ENCODE data around the gene MTFR1L.

MTFR1L gene

DNA sequence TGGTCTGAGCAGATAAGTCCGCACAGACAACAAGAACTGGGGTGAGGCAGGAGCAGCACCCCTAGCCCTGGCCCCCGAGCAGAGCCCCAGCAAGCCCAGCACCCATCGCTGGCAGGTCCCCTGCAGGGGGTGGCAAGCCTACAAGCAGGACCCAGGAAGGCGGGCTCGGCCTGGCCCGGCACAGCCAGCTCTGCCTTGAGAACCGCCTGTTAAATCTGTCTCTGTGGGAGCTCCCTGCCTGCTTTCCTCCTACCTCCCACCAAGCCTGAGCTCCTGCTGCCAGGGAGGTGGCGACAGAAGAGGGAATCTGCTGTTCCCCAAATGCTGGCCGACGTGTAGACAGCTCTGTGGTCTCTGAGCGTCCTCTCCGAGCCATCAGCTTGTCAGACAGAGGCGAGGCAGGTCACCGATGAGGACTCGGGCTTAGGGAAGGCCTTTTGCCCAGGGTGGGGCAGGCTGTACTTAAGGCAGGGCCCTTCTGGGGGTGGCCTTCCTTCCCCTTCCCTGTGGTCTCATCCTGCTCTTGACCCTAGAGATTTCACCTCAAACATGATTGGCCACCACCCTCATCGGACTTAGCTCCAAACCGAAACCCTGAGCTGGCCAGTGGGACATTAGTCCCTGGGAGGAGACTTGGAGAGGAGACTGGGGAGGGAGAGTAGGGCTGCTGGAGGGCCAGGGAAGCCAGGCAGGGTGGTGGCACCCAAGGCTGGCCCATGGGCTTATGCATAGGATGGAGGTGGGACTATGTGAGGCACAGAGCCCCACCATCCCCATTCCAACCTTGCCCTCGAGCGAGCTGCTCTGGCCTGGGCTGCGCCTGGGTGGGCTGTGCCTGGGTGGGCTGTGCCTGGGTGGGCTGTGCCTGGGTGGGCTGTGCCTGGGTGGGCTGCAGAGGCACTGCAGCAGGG lies 12.0 kb upstream of the MTFR1L start:
- DNase-seq (ENCODE audit: low read depth) = no peak
- TF ChIP-seq, protein P1, sequence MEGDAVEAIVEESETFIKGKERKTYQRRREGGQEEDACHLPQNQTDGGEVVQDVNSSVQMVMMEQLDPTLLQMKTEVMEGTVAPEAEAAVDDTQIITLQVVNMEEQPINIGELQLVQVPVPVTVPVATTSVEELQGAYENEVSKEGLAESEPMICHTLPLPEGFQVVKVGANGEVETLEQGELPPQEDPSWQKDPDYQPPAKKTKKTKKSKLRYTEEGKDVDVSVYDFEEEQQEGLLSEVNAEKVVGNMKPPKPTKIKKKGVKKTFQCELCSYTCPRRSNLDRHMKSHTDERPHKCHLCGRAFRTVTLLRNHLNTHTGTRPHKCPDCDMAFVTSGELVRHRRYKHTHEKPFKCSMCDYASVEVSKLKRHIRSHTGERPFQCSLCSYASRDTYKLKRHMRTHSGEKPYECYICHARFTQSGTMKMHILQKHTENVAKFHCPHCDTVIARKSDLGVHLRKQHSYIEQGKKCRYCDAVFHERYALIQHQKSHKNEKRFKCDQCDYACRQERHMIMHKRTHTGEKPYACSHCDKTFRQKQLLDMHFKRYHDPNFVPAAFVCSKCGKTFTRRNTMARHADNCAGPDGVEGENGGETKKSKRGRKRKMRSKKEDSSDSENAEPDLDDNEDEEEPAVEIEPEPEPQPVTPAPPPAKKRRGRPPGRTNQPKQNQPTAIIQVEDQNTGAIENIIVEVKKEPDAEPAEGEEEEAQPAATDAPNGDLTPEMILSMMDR (IDR thresholded peaks at IDR 0.05; ENCODE audit: low read depth, low read length) = no peak
- TF ChIP-seq MAX (IDR thresholded peaks at IDR 0.05; ENCODE audit: low read depth, low read length) = no peak
- TF ChIP-seq MYC (IDR thresholded peaks at IDR 0.05; ENCODE audit: low read depth, low read length) = no peak
- no peak for TF ChIP-seq POLR2A (IDR thresholded peaks at IDR 0.05; ENCODE audit: extremely low read depth, insufficient read length)
- H3K4me3 ChIP-seq (ENCODE audit: low read depth, low read length) = no peak overlapping the region

- peak overlapping the region; percentile 53 for H3K4me3 ChIP-seq (ENCODE audit: low read depth, low read length)
- no peak for TF ChIP-seq POLR2A (IDR thresholded peaks at IDR 0.05; ENCODE audit: extremely low read depth, insufficient read length)
- no peak for TF ChIP-seq MYC (IDR thresholded peaks at IDR 0.05; ENCODE audit: low read depth, low read length)
- TF ChIP-seq, protein P1 (IDR thresholded peaks at IDR 0.05; ENCODE audit: low read depth, low read length) = no peak
- no peak for TF ChIP-seq MAX (IDR thresholded peaks at IDR 0.05; ENCODE audit: low read depth, low read length)
Measured at GRCh38 chr1:25808481-25809244, 11.1 kb upstream of the MTFR1L start.

DNA sequence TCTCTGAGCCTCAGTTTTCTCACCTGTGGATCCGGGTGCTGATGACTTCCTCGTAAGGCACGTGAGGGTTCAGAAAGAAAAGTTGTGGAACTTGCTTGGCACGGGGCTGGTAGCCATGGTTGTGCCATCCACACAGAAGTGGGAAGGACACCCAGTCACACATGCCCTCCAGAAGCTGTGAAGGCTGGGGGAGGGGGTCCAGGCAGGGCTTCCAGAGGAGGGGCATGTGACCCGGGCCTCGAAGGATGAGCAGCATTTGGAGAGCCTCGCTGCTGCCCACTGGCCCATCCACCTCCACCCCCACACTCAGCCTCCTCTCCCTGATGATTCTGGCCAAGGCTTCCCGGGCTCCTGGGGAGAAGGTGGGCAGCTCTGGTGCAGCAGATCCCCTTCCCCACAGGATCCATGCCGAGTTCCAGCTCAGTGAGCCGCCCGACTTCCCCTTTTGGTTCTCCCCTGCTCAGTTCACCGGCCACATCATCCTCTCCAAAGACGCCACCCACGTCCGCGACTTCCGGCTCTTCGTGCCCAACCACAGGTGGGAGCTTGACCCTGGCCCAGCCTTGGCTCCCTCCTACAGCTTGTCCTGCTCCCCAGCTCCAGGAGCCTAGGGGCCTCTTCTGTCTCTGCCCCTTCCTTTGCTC lies 10.3 kb upstream of the MTFR1L start:
- H3K4me3 ChIP-seq (ENCODE audit: low read depth, low read length) = peak overlapping the region; percentile 53
- DNase-seq (ENCODE audit: low read depth) = peak; percentile 95
- TF ChIP-seq MAX (IDR thresholded peaks at IDR 0.05; ENCODE audit: low read depth, low read length) (no peak), POLR2A (IDR thresholded peaks at IDR 0.05; ENCODE audit: extremely low read depth, insufficient read length) (no peak), MYC (IDR thresholded peaks at IDR 0.05; ENCODE audit: low read depth, low read length) (no peak)
- TF ChIP-seq, protein P1 (IDR thresholded peaks at IDR 0.05; ENCODE audit: low read depth, low read length) = no peak

More at GRCh38 chr1:25808481-25809244, 11.1 kb upstream of the MTFR1L start:
- DNase-seq (ENCODE audit: low read depth) = no peak

DNA sequence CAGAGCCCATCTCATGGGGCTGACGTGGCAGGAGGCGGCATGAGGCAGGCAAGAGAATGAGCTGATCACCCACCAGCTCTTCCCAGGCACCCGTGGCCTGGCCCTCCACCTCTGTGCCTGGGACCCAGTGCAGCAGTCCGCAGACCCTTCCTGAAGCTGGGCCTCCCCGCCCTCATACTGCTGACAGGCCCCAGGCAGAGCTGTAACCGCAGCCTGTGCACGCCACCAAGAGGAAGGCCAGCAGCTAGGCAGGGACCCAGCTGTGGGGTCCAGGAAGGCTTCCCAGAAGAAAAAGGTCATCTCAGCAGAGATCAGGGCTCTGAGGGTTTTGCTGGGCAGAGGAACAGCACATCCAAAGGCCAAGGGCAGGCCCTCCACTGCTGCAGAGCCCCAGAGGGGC lies 9.8 kb upstream of the MTFR1L start:
- no peak for TF ChIP-seq MYC (IDR thresholded peaks at IDR 0.05; ENCODE audit: low read depth, low read length)
- TF ChIP-seq, protein P1 (IDR thresholded peaks at IDR 0.05; ENCODE audit: low read depth, low read length) = peak; percentile 36
- no peak for TF ChIP-seq POLR2A (IDR thresholded peaks at IDR 0.05; ENCODE audit: extremely low read depth, insufficient read length)
- no peak; the same call in 1 of the 2 replicates for TF ChIP-seq MAX (IDR thresholded peaks at IDR 0.05; ENCODE audit: low read depth, low read length)

More for the DNA sequence above, 9.8 kb upstream of the MTFR1L start:
- peak overlapping the region; percentile 53 for H3K4me3 ChIP-seq (ENCODE audit: low read depth, low read length)
- peak; percentile 90 for DNase-seq (ENCODE audit: low read depth)
